SU-DHL-6 (cell line): Measurements from ENCODE around the gene MEDAG.

Experiments used
- H2AFZ ChIP-seq: fragments of 200-600 bp; sonication (generic); 2 replicates; pipeline ENCODE4 v1.6.1; 2014; ENCODE audit warnings: low read depth, mild to moderate bottlenecking, moderate library complexity, mixed read lengths, antibody characterized with exemption, low read length; ENCODE audit not compliant: severe bottlenecking
- H3F3A ChIP-seq: fragments of 200-600 bp; shearing (Covaris generic); 2 replicates; pipeline ENCODE4 v1.6.0; 2016; ENCODE audit warnings: antibody characterized with exemption, mild to moderate bottlenecking; ENCODE audit not compliant: insufficient read depth
- H3K27ac ChIP-seq: fragments of 200-600 bp; sonication (generic); 2 replicates; pipeline ENCODE4 v1.5.1; 2016; ENCODE audit warnings: low read depth, mild to moderate bottlenecking, low read length, moderate library complexity, mixed read lengths
- H3K27me3 ChIP-seq: fragments of 200-600 bp; sonication (generic), shearing (Covaris generic); 2 replicates; pipeline ENCODE4 v1.6.0; 2014; ENCODE audit warnings: mild to moderate bottlenecking, low read length
- H3K36me3 ChIP-seq: fragments of 200-600 bp; sonication (generic); 2 replicates; pipeline ENCODE4 v1.6.1; 2014; ENCODE audit warnings: mild to moderate bottlenecking, low read length, mixed read lengths
- H3K4me2 ChIP-seq: fragments of 300-600, 200-600 bp; shearing (Covaris generic), sonication (generic); 2 replicates; pipeline ENCODE4 v1.6.0; 2014; ENCODE audit warnings: low read length, low read depth, mild to moderate bottlenecking; ENCODE audit not compliant: poor library complexity, severe bottlenecking
- H3K4me3 ChIP-seq: fragments of 200-600 bp; sonication (generic); 2 replicates; pipeline ENCODE4 v1.5.1; 2014; ENCODE audit warnings: antibody characterized with exemption, low read length, mild to moderate bottlenecking, mixed read lengths; ENCODE audit not compliant: insufficient read depth, poor library complexity, severe bottlenecking
- H3K79me2 ChIP-seq: fragments of 200-600 bp; sonication (generic); 2 replicates; pipeline ENCODE4 v1.6.1; 2014; ENCODE audit warnings: mild to moderate bottlenecking, low read length, moderate library complexity; ENCODE audit not compliant: insufficient read depth
- H3K9ac ChIP-seq: fragments of 200-600 bp; sonication (generic); 2 replicates; pipeline ENCODE4 v1.7.0; 2014; ENCODE audit warnings: mild to moderate bottlenecking, low read length
- H3K9me2 ChIP-seq: fragments of 200-600 bp; sonication (generic); replicated peaks from 2 replicates; pipeline ENCODE4 v1.6.1; 2014; ENCODE audit warnings: low read length; ENCODE audit not compliant: insufficient read depth
- H3K9me3 ChIP-seq: fragments of 200-600 bp; sonication (generic); 2 replicates; pipeline ENCODE4 v1.6.1; 2014; ENCODE audit warnings: low read length, mixed read lengths; ENCODE audit not compliant: insufficient read depth
- H4K20me1 ChIP-seq: fragments of 200-600 bp; sonication (generic); 2 replicates; pipeline ENCODE4 v1.6.1; 2014; ENCODE audit warnings: low read depth, mild to moderate bottlenecking, antibody characterized with exemption, low read length, moderate library complexity, mixed read lengths
- CTCF ChIP-seq: fragments of 200-600 bp; sonication (generic); IDR thresholded peaks from one replicate; pipeline ENCODE4 v1.5.1; 2017; ENCODE audit warnings: antibody characterized with exemption, mild to moderate bottlenecking, low read length, moderate library complexity; ENCODE audit not compliant: insufficient read depth, poor library complexity, severe bottlenecking
- EZH2phosphoT487 ChIP-seq: fragments of 200-600 bp; sonication (generic), shearing (Covaris generic); conservative IDR thresholded peaks from 2 replicates; pipeline ENCODE4 v1.6.1; 2018; ENCODE audit warnings: mild to moderate bottlenecking, antibody characterized with exemption, low read length, moderate library complexity, mixed read lengths

Gene MEDAG

DNA sequence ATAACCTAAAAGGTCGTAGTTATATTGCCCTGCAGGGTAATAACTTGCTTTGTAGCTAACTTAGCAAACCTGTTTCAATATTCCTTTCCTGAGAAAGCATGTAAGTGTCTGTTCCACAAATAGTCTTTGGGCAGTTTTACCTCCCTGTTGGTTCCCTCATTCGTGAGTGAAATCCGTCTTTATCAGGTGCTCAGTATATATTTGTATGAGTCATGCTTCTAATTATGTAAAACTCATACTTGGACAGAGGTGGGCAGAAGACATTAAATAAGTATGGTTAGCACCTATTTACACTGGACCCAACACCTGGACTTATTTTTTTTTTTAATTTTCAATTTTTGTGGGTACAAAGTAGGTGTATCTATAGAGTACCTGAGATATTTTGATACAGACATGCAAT is 44.9 kb upstream of the MEDAG start:
- no peak for TF ChIP-seq EZH2phosphoT487
- no peak for TF ChIP-seq CTCF
- no peak overlapping the region for H3K4me3 ChIP-seq
- H3K27ac ChIP-seq, result no peak overlapping the region
- no peaks in the 10 kb centered on the region for H3F3A ChIP-seq
- no peaks in the 10 kb centered on the region for H4K20me1 ChIP-seq
- H3K79me2 ChIP-seq, result no peaks in the 10 kb centered on the region
- H3K27me3 ChIP-seq, result no peaks in the 10 kb centered on the region
- H3K9me2 ChIP-seq, result no peaks in the 10 kb centered on the region
- no peak overlapping the region for H3K9ac ChIP-seq
- H2AFZ ChIP-seq, result no peak overlapping the region
- H3K9me3 ChIP-seq, result no peaks in the 10 kb centered on the region
- H3K4me2 ChIP-seq, result no peak overlapping the region
- H3K36me3 ChIP-seq, result no peaks in the 10 kb centered on the region

DNA sequence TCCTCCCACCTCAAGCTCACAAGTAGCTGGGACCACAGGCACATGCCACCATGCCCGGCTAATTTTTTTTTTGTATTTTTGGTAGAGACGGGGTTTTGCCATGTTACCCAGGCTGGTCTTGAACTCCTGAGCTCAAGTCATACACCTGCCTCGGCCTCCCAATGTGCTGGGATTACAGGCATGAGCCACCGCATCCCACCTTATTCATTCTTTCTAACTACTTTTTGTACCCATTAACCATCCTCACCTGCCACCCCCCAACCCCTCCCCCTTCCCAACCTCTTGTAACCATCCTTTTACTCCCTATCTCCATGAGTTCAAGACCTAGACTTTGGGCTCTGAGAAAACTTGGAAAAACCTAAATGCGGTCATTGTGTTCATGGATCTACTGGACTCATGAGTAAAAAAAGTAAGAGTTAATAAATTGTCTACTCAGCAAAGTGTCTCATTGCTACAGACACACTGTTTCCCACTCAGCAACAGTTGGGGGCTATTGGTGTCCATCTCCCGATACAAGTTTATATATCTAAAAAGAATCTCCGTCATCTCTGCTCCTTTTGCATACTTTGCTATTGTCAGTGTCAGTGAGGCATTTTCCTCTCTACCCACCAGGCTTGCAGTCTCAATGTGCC is 44.1 kb upstream of the MEDAG start:
- Histone ChIP-seq H3K27me3 (no peaks in the 10 kb centered on the region), H3K9me2 (no peaks in the 10 kb centered on the region), H3K4me3 (no peak overlapping the region), H3F3A (no peaks in the 10 kb centered on the region), H4K20me1 (no peaks in the 10 kb centered on the region), H3K9me3 (no peaks in the 10 kb centered on the region), H3K27ac (no peak overlapping the region), H3K79me2 (no peaks in the 10 kb centered on the region), H3K9ac (no peak overlapping the region), H2AFZ (no peak overlapping the region), H3K4me2 (no peak overlapping the region), H3K36me3 (no peaks in the 10 kb centered on the region)
- TF ChIP-seq CTCF (no peak), EZH2phosphoT487 (no peak)

DNA sequence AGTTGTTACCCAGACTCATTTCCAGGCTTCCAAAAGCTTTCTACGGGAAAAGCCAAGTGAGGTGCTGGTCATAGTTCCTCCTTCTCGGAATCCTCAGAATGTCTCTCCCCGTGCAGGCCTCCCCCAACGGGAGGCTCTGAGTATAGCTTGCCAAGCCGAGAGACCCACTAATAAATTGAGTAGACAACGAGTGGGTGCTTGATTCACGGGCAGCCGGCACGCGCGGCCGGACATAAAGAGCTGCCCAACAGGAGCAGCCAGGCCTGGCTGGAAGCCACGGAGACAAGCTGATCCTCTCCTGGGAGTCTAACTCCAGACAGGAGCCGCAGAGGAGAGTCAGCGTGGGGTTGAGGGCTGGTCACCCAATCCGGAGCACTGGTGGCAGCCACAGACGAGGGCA is 43.4 kb upstream of the MEDAG start:
- Histone ChIP-seq H2AFZ (no peak overlapping the region), H3K9ac (no peak overlapping the region), H3F3A (no peaks in the 10 kb centered on the region), H3K9me2 (no peaks in the 10 kb centered on the region), H3K36me3 (no peaks in the 10 kb centered on the region), H3K9me3 (no peaks in the 10 kb centered on the region), H3K4me3 (no peak overlapping the region), H3K4me2 (no peak overlapping the region), H3K79me2 (no peaks in the 10 kb centered on the region), H4K20me1 (no peaks in the 10 kb centered on the region), H3K27ac (no peak overlapping the region), H3K27me3 (no peaks in the 10 kb centered on the region)
- TF ChIP-seq CTCF, result no peak
- no peak for TF ChIP-seq EZH2phosphoT487
